ENCODE results near the gene FABP7.
"Not testable (repeated sequence)": the region's sequence is repeated elsewhere in the genome, so short reads cannot be mapped to it uniquely, and the experiment has no call there.

FABP7 gene

GRCh38 chr6:122779667-122780066, at the start of gene FABP7:
Gene FABP7 (plus strand): TSS chr6:122779716. CDS start chr6:122779795, 79 bp downstream.
- no peak for DNase-seq (ENCODE audit: low read depth)

GRCh38 chr6:122730334-122730733, 49.2 kb upstream of the FABP7 start:
- no peak for DNase-seq (ENCODE audit: low read depth)

- no peak for DNase-seq (ENCODE audit: low read depth)
Observed at GRCh38 chr6:122730775-122731386, 48.6 kb upstream of the FABP7 start.

GRCh38 chr6:122733259-122733658, 46.3 kb upstream of the FABP7 start:
- no peak for DNase-seq (ENCODE audit: low read depth)

- no peak for DNase-seq (ENCODE audit: low read depth)
Observed at GRCh38 chr6:122734529-122735395, 44.8 kb upstream of the FABP7 start.

- DNase-seq (ENCODE audit: low read depth), result no peak
Observed at GRCh38 chr6:122735582-122735981, 43.9 kb upstream of the FABP7 start.

GRCh38 chr6:122736163-122736562, 43.4 kb upstream of the FABP7 start:
- no peak for DNase-seq (ENCODE audit: low read depth)

- no peak for DNase-seq (ENCODE audit: low read depth)
Observed at GRCh38 chr6:122736616-122737015, 42.9 kb upstream of the FABP7 start.

GRCh38 chr6:122740091-122740490, 39.4 kb upstream of the FABP7 start:
- no peak for DNase-seq (ENCODE audit: low read depth)

- DNase-seq (ENCODE audit: low read depth), result no peak
Observed at GRCh38 chr6:122740936-122741335, 38.6 kb upstream of the FABP7 start.

GRCh38 chr6:122744247-122744646, 35.3 kb upstream of the FABP7 start:
- DNase-seq (ENCODE audit: low read depth), result not testable (repeated sequence)

- DNase-seq (ENCODE audit: low read depth), result not testable (repeated sequence)
Observed at GRCh38 chr6:122744856-122745255, 34.7 kb upstream of the FABP7 start.

GRCh38 chr6:122746688-122747087, 32.8 kb upstream of the FABP7 start:
- no peak for DNase-seq (ENCODE audit: low read depth)

GRCh38 chr6:122747573-122747972, 31.9 kb upstream of the FABP7 start:
- no peak for DNase-seq (ENCODE audit: low read depth)

- not testable (repeated sequence) for DNase-seq (ENCODE audit: low read depth)
Observed at GRCh38 chr6:122748945-122749344, 30.6 kb upstream of the FABP7 start.

GRCh38 chr6:122749451-122750050, 30.0 kb upstream of the FABP7 start:
- no peak for DNase-seq (ENCODE audit: low read depth)

- DNase-seq (ENCODE audit: low read depth), result no peak
Observed at GRCh38 chr6:122751326-122751725, 28.2 kb upstream of the FABP7 start.

GRCh38 chr6:122752459-122752858, 27.1 kb upstream of the FABP7 start:
- DNase-seq (ENCODE audit: low read depth), result no peak

- no peak for DNase-seq (ENCODE audit: low read depth)
Observed at GRCh38 chr6:122753000-122753687, 26.4 kb upstream of the FABP7 start.

- DNase-seq (ENCODE audit: low read depth), result no peak
Observed at GRCh38 chr6:122753688-122754056, 25.8 kb upstream of the FABP7 start.

- no peak for DNase-seq (ENCODE audit: low read depth)
Observed at GRCh38 chr6:122754191-122754731, 25.3 kb upstream of the FABP7 start.

- no peak for DNase-seq (ENCODE audit: low read depth)
Observed at GRCh38 chr6:122755901-122756300, 23.6 kb upstream of the FABP7 start.

Measured in stimulated activated CD4-positive, alpha-beta T cell treated with anti-CD3 and anti-CD28 coated beads, Interleukin-2, amount 100 ng/mL, for 4 hours (primary cell).